ENCODE measurements around the gene GNAQ. TPM values are rescaled to one million over a fixed set of nuclear protein-coding genes. Genes with fewer than 3 reads are reported as not detected.

GNAQ gene
- total and polyA plus RNA-seq, 2 of the 4 experiments (the other 2 are of a cell fraction) = 23.1 to 50.7 TPM

DNA sequence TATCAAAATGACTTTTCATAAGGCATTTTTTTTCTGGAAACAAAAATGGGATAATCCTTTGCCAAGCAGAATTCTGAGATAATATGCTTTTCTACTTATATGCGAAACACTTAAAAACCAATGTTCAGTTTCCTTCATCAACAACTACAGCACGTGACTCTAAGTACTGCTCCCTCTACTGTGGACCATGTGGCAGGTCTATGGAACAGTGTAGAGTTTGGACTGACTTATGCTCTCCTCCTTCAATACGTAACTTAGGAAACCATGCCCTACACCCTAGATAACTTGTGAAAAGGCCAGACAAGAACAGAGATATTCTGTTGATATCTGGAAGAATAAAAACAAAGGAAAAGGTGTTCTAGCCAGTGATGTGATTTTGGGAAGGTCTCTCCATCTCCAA, 272.2 kb downstream of the GNAQ start:
- Histone ChIP-seq H4K5ac (ENCODE audit: low read depth, low read length) (no peak overlapping the region), H3K9me1 (ENCODE audit: insufficient read depth, low read length) (no peaks in the 10 kb centered on the region), H3K79me1 (ENCODE audit: low read depth in 1 of 2, low read length in 2 of 2) (no peaks in the 10 kb centered on the region), H3K9ac (ENCODE audit: low read depth, low read length) (no peak overlapping the region), H2BK5ac (ENCODE audit: low read depth, low read length, poor library complexity, severe bottlenecking) (no peak overlapping the region), H3K18ac (ENCODE audit: low read depth, low read length) (no peak overlapping the region), H3K4ac (ENCODE audit: low read depth, low read length) (no peak overlapping the region), H3K36me3 (ENCODE audit: control insufficient read depth, insufficient read depth, low read length) (peaks cover 6% of the 10 kb centered on the region; the same call in 1 of the 2 replicates), H2BK120ac (ENCODE audit: low read depth, low read length) (no peak overlapping the region), H3K14ac (replicated peaks; ENCODE audit: low read depth, low read length) (0 out of 2 replicates have a peak overlapping the region, but pooled peaks have one; percentile 25), H2AK5ac (ENCODE audit: low read depth, low read length) (no peak overlapping the region), H4K8ac (ENCODE audit: low read depth in 2 of 2, low read length in 2 of 2) (no peak overlapping the region), H2BK15ac (ENCODE audit: low read depth, low read length) (no peak overlapping the region), H4K20me1 (ENCODE audit: insufficient read depth, low read length) (no peaks in the 10 kb centered on the region), H3K56ac (ENCODE audit: extremely low read depth, insufficient read depth, low read length) (no peak overlapping the region), H2AK9ac (replicated peaks; ENCODE audit: low read depth, low read length, poor library complexity) (no peak overlapping the region), H3K23ac (ENCODE audit: low read depth, low read length) (no peak overlapping the region), H2BK20ac (ENCODE audit: low read depth, low read length) (no peak overlapping the region), H3K4me1 (ENCODE audit: control insufficient read depth, insufficient read depth, low read length) (no peaks in the 10 kb centered on the region), H3K9me3 (ENCODE audit: control insufficient read depth, insufficient read depth, low read length) (no peaks in the 10 kb centered on the region), H4K91ac (ENCODE audit: insufficient read depth, low read depth, low read length) (no peak overlapping the region), H2AFZ (replicated peaks; ENCODE audit: low read length, poor library complexity) (no peak overlapping the region), H3K27ac (ENCODE audit: insufficient read depth, low read length) (no peak overlapping the region), H3K4me3 (ENCODE audit: insufficient read depth, low read depth, low read length) (no peak overlapping the region), H3K27me3 (ENCODE audit: control insufficient read depth, insufficient read depth, low read length) (no peaks in the 10 kb centered on the region), H3K4me2 (ENCODE audit: low read depth, low read length) (no peak overlapping the region)
- ATAC-seq (ENCODE audit: low read depth) (peak; percentile 32; the same call in 1 of the 2 replicates), DNase-seq (no peak)
- no CpG with 5 or more reads among the region's 3 CpGs for WGBS, 2 experiments (ENCODE audit: extremely low coverage in 2 of 2, insufficient read length in 1 of 2)
- dilution Hi-C loops (cut with HindIII; ENCODE audit: low sequenced_read_pairs, unreplicated experiment) = no loop called here
- ChIA-PET CTCF (interaction anchor here (0.6 kb wide), 1 partner anchor 302 kb away, joined by 6 read pairs; no protein-coding TSS in a partner anchor), POLR2A (ENCODE audit: unreplicated experiment) (no interaction called here)
- in situ Hi-C loops (cut with MboI; ENCODE audit: low sequenced_read_pairs) = no loop called here
- intact Hi-C loops (cut with micrococcal nuclease) = loop anchor here (10.0 kb wide), 1 partner anchor 585 kb away; the partner anchor contains the start of gene VPS13A
- BruUV-seq (replicated peaks) = no TSS peak
- no peak for TF ChIP-seq CEBPB (IDR thresholded peaks at IDR 0.05; ENCODE audit: low read depth, low read length)

Data from IMR-90 (cell line).